NCI-H1417 (cell line): ENCODE data around the gene OR2A7.
"Not testable (repeated sequence)": the region's sequence is repeated elsewhere in the genome, so short reads cannot be mapped to it uniquely, and the experiment has no call there.

Experiments
- DNase-seq, 3 experiments: peaks; one replicate each; lab custom pipeline; 2025; lab: John Stamatoyannopoulos, UW

Gene OR2A7, protein sequence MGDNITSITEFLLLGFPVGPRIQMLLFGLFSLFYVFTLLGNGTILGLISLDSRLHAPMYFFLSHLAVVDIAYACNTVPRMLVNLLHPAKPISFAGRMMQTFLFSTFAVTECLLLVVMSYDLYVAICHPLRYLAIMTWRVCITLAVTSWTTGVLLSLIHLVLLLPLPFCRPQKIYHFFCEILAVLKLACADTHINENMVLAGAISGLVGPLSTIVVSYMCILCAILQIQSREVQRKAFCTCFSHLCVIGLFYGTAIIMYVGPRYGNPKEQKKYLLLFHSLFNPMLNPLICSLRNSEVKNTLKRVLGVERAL

DNA sequence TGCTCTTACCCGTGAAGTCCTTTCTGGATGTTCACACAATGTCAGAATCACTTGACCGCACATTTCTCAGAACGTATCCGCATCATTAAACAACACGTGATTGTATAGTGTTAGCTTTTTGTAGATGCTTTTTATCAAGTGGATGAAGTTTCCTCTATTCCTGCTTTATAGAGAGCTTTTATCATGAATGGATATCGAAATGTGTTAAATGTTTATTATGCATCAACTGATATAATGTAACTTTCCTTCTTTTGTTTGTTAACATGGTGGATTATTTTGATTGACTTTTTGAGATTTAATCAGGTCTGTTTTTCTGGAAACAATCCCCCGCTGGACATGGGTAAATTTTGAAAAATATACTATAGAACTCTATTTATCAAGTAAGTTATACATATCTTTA, at the start of gene OR2A7:
Gene OR2A7, minus strand, starts transcription at position 101 of the 400 bp plus-strand sequence. CDS start 5,164 bp downstream, outside the sequence.
- not testable (repeated sequence) for DNase-seq

DNA sequence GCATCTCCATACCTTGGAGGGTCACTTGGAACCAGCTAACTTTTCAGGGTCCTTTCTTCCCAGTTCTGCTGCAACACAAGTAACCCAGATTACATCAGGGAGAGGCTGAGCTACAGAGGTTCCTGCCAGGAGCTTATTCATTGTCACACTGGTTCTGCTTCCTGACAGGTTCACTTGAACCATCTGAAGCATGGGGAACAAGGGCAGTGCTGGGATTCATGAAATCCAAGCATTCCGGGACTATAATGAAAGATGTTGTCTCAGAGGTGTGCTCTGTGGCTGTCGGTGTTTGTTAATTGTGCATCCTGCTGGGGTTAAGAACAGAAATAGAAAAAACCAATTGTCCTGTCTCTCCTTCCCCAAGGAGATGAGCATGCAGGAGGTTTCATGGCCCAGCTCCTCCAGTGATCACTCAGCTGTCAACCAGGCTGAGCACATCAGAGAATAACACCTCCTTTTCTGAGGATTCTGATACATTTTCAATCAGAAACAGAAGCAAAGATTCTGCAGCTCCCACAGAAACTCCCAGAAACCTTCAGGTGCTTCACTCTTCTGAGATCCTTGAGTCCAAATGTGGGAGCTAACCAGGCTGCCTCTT, 47.4 kb upstream of the OR2A7 start, which contains the start of gene OR2A1:
Gene OR2A1, plus strand, starts transcription at position 548 of the 598 bp plus-strand sequence. CDS start 5,706 bp downstream, outside the sequence.
- DNase-seq, result not testable (repeated sequence)

DNA sequence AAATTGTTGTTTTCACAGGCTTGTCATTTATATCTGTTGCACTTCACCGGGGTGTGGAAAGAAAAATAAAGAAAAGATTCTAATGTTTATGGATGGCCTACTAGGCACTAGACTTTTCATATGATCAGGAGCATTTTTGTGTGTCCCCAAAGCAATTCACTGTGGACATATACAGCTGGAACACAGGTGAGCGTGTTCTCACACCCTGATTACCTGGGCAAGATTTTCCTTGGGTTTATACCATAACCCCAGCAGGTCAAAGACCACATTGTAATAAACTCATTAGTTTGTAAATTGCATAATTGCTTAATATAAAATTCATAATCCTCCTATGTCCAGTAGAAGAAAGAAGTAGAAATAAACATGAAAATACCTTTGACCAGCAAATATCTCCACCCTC, 46.6 kb upstream of the OR2A7 start:
- not testable (repeated sequence) for DNase-seq

DNA sequence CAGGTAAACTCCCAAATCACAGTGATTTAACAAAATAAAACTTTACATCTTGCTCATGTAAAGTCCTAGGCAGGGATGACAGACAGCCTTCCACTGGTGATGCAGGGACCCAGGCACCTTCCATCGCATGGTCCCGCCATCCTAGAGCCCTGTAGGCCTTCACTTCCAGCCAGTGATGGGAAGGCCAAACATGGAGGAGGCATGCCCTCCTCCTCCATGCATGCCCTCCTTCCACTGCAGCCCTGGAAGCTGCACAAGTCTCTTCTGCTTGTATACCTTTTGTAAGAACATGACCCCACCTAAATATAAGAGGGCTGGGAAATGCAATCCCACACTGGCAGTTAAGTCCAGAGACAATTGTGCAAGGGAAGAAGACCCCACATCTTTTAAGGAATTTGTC, 45.1 kb upstream of the OR2A7 start:
- DNase-seq, result not testable (repeated sequence)

DNA sequence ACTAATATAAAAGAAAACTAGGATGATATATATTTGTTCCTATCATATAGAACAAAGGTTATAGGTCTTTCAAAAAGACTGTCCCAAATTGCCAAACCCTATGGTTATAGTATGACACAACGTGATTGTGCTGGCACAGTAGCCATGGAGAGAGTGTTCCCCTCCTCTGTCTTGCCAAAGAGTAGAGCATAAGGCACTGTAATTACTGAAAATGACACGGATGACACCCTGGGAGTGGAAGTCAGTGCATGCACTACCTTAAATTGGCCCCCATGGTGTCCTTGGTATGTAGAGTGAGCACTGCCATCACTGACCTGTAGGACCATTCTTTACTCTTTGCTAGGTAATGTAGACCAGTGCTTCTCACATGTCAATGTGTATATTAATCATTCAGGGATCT, 40.6 kb upstream of the OR2A7 start:
- not testable (repeated sequence) for DNase-seq

DNA sequence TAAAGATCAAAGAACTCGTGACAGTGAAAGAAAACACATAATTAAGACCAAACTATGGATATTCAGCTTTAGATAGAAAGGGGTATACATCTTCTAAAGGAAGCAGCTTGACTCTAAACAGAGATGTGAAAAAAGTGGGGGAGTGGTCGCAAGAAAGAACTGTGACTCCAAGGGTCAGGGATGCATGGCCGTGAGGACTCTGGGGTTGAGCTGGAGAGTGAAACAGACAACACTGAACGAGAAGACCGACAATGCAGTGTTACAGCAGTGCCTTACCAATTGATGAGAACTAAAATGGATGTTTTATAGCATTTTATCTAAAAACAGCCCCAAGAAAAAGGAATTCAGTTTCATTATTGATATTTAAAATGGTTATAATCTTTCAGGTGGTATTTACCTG, 39.0 kb upstream of the OR2A7 start:
- DNase-seq, result not testable (repeated sequence)

DNA sequence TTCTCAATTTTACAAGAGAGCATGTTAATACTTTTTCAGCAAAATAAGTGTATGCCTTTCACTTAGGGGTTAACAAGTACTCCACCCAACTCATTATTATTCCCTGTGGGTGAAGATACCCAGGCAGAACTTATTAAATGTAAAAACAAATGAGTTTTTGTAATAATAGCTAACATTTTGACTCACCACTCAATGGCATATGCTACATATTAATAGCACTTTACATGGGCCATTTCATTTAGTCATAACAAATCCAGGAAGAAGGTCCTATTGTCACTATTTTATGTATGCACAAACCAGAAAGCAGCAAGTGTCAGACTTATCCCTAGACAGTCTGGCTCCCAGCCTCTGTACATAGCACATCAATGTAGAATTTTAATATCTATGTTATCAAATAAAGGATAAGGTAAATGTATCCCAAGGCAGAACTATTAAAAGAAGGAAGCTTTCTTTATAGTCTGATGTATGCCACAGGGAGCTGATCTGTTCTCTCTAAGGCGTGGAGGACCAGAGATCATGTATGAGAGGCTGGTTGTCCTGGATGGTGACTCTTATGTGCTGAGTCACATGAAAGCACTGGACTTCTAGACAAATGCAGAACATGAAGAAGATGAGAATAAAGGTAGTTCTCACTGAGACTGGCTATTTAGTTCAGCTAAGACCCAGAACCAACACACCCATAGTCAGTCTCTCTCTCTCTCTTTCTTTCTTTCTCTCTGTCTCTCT, 38.1 kb upstream of the OR2A7 start:
- DNase-seq, result not testable (repeated sequence)

DNA sequence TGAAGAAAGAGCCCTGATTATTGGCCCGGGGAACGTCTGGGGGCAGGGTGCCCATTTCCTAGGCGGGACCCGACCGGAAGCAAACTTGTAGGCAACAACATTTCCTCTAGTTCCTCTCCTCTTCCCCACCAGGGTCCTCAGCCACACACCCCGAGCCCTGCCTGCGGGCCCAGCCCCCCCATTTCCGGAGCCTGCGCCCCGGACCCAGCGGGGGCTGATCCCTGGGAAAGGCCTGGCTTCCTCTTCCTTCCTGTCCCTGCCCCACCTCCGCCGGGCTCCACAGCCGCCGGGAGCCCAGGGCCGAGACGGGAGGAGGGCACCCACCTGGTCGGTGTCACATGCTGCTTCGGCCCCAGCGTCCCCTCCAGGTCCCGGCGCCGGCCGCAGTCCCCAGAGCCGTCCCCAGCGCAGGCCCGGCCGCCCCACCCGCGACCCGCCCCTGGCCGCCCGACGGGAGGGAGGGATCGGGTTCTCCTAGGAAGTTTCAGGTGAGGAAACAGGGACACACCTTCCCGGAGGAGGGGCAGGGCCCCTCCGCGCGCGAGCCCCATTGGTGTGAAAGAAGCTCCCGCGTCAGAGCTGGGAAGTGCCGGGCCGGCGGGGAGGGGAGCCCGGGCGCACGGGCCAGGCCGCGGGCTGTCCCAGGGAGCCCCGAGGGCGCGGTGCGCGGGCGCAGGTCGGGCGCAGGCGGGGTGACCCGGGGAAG, 29.4 kb upstream of the OR2A7 start:
- not testable (repeated sequence) for DNase-seq

DNA sequence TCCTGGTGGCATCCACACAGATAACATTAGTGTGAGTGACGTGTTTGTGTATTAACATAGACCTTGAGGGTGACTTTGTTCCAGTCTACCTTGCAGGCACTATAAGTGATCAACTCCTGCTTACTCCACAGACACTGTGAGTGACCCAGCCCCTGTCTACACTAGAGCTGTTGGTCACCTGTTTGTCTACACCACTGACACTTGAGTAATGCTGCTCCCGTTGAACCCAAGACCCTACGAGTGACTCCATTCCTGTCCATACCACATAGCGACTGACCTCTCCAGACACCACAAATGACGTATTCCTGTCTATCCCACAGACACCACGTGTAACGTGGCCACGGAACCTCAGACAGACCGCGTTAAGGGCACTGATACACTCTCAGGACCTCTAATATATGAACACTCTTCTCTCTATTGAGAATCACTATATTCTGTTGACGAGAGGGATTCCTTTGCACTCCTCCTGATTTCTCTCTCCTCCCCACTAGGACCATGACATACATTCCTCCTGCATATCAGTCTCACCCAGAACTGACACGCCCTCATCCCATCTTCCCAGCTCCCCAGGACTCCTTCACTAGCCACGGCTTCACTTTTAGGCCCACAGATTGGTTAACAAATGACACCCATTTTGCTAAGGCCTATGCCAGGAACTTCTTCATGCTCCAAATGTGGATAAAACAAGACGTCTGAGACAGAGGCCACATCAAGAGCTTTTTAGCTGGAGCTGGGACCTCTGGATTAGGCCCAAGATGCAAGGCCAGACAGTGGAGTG, 28.0 kb upstream of the OR2A7 start:
- DNase-seq, result not testable (repeated sequence)

DNA sequence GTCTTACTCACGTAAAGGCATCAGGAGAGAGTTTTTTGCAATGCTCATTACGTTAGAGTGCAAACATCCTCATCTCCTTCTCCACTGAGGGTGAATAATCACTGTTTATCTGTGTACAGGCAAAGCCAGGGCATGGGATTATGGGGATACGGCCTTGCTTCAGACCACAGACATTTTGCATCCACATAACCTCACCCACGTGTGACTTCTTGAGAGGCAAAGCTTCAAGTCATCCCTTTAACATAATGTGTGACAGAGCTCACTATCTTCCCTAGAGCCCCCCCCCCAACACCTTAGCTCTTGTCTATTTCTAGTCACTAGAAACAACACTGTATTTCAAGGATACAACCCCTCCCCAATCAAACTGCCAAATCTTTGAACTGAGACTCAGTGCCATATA, 27.0 kb upstream of the OR2A7 start:
- DNase-seq, result not testable (repeated sequence)

DNA sequence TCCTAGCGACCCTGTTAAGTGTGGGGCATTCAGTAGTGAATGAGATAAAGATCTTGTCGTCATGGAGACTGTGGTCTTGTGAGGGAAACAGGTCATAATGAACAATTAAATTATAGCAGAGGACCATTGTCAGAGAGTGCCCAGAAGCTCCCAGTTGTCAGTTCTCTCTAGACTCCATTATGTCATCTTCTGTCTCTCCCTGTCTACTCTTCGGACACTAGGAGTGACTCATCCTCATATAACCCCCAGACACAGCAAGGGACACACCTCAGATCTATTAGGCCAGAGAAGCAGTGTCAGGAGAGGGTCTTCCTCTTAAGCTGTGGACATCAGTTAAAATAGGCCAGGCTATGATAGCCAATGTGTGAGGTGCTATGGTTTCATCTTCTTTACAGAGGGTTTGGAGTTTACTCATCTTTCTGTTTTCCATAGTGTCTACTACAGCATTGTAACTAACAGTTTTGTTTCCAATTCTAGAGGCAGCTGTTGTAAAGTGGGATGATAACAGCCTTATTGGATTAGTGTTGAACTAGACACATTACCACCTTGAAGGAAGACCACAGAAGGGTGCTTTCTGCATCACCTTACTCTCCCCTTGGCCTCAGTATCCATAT, 22.7 kb upstream of the OR2A7 start:
- DNase-seq, result not testable (repeated sequence)

DNA sequence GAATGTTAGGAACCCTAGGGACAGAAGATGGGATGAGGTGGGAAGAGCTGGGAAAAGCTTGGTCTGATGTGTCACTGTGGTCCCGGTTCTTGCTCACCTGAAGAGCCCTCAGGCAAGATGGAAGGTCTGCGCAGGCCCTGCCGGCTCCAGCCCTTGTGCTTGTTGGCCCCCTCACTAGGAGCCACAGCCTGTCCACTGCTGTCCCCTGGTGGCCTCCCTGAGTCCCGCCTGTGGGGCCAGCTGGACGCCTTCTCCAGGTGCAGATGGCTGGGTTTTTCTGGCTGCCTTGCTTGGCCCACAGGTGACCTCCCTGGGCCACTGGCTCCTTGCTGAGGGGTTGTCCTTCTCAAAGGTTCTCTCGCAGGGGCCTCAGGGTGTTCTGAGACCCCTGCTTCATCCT, 19.1 kb upstream of the OR2A7 start:
- not testable (repeated sequence) for DNase-seq

DNA sequence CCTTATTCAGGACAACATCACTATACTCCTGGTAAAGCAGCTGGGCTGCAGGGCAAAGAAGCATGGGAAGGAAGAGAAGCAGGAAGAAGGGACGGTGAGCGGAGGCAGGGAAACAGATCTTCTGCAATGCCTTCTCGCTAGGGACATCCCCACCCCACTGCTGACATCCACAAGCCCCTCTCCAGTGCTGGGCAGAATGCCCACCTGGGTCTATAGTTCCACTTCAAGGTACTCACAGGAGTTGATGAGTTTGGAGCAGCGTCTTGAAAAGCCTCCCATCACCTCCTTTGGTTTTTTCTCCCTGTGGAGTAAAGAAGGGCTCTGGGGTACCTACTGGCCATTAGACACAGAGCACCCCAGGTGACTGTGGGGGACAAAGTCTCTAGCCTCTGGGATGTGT, 17.9 kb upstream of the OR2A7 start:
- not testable (repeated sequence) for DNase-seq

DNA sequence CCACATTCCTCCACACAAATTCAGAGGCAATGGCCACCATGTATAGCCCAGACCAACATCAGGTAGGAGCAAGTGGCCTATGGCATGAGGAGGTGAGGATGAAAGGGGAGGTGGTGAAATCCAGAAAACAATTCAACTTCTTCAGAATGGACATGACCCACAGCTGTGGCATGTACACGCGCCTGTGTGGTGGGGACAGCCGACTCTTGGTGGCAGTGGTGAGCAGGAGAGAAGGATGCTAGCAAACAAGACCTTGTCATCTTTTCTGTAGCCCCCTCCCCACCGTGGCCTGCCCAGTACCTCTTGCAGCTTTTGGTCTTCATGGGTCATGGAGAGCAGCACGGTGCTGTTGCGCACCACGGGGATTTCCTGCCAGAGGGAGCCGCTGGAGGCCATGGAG, 17.4 kb upstream of the OR2A7 start:
- not testable (repeated sequence) for DNase-seq

DNA sequence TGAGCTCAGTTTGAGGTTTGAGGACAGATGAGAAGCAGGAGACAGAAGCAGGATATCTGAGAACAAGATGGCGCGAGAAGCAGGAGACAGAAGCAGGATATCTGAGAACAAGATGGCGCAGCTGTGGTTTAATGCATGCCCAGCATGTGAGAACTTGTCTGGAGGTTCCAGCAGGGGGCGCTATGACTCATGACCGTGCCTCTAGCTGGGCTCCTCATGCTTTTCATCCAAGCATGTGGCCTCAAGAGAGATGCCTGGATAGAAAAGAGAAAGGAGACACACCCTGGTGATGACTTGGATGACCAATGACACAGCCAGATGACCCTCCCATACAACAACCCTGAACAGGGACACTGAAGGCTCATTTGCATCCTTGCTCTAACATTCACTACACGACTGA, 15.4 kb upstream of the OR2A7 start:
- DNase-seq, result not testable (repeated sequence)

DNA sequence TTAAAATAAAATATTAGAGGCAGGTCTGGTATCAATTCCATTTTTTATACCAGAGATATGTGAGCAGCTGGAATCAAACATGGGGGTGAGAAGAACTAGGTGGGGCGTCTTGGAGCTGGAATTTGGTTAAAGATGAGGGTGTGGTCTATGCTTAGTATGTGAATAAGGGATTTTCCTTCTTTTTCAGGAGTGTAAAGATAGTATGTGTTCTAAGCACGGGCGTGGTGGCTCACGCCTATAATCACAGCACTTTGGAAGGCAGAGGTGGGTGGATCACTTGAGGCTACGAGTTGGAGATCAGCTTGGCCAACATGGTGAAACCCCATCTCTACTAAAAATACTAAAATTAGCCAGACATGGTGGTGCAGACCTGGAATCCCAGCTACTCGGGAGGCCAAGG, 10.7 kb upstream of the OR2A7 start:
- not testable (repeated sequence) for DNase-seq

DNA sequence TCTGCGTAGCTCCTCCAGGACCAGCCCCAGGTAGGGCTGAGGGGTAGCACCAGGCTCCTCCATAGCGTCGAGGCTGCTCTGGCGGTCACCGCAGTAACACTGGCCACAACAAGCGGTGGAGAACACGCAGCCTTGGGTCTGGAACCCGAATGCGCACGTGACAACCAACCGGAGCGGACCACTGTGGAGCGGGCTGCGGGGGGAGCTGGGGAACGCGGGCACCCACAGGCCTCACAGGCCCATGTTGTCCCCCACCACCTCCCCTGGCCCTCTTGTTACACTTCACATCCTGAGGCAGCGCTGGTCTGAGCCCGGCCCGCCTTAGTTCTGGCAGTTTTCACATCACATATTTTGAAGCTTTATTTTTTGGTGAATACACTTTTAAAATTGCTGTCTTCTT, 4.6 kb upstream of the OR2A7 start, which contains the start of gene CTAGE8:
Gene CTAGE8, minus strand, starts transcription at position 101 of the 400 bp plus-strand sequence. Its CDS starts 38 bp downstream, at position 63.
- not testable (repeated sequence) for DNase-seq

DNA sequence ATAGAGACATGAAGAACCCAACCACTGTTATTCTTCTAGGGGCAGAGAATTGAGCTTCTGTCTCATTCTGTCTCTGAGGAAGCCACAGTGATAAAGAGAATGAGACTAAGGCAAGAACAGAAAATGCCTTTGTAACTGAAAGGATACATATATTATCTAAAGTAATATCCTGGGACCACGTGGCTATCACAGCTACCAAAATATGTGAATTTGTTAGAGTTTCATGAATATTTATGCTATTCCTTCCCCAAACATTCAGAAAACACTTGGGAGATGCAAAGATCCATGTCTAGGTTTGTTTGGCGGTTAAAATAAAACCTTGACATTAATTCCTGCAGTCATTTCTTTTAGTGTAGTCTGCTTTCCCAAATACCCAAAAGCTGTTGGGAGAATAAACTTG, 2.5 kb downstream of the OR2A7 start:
- DNase-seq, result not testable (repeated sequence)

DNA sequence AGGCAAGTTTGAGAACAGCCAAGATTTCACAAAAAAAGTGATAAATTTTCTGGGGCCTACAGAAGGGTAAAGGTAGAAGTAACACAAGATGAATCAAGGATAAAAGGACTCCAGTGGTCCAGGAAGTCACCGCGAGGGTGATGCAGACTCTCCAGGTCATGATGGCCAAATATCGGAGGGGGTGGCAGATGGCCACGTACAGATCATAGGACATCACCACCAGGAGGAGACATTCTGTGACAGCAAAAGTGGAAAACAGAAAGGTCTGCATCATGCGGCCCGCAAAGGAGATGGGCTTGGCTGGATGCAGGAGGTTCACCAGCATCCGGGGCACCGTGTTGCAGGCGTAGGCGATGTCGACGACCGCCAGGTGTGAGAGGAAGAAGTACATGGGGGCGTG, 5.5 kb downstream of the OR2A7 start:
- DNase-seq, result not testable (repeated sequence)

DNA sequence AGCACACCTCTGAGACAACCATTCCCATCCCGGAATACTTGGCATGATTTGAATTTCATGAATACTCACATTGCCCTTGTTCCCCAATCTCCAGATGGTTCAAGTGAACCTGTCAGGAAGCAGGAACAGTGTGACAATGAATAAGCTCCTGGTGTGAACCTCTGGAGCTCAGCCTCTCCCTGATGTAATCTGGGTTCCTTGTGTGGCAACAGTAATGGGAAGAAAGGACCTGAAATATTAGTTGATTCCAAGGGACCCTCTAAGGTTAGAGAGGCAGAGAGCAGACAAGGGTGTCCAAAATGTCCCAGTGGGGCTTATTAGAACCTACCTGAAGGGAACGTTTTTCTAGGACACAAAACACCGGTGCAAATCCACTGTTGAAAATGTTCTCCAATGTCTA, 8.5 kb downstream of the OR2A7 start:
- no peak for DNase-seq

DNA sequence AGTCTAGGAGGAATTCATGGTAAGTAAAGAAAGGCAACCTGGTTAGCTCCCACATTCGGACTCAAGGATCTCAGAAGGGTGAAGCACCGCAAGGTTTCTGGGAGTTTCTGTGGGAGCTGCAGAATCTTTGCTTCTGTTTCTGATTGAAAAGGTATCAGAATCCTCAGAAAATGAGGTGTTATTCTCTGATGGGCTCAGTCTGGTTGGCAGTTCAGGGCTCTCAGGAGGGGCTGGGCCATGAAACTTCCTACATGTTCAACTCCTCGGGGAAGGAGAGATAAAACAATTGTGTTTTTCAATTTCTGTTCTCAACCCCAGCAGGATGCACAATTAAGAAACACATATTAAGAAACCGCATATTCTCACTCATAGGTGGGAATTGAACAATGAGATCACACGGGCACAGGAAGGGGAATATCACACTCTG, 9.1 kb downstream of the OR2A7 start:
- no peak for DNase-seq
